HG02623 (cell line): Measurements from ENCODE around the gene SEPTIN5.

Experiments
- ATAC-seq: cut with Tn5 transposase; IDR thresholded peaks from one replicate; pipeline ENCODE4 v1.9.1; 2021; ENCODE audit warnings: moderate library complexity; ENCODE audit not compliant: unreplicated experiment

The SEPTIN5 gene

GRCh38 chr22:19732403-19733113 lies 18.3 kb downstream of the SEPTIN5 start:
- ATAC-seq: no peak

DNA sequence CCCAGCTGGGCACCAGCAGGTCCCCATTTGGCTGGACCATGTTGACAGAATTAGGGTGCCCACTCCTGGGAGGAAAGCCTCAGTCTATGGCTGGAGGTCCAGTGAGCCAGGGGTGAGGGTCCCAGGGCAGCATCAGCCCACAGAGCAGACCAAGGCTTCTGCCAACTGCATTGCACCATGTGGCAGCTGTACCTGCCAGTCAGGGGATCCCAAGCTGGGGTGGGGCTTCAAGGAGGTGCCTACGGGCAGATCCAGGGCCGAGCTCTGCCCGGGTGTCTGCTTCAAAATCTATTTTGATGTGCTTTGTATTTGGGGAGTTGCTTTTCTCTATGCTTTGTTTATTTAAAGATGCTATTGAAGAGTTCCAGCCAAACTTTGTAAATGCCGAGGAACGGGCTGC lies 19.5 kb downstream of the SEPTIN5 start:
- no peak for ATAC-seq

DNA sequence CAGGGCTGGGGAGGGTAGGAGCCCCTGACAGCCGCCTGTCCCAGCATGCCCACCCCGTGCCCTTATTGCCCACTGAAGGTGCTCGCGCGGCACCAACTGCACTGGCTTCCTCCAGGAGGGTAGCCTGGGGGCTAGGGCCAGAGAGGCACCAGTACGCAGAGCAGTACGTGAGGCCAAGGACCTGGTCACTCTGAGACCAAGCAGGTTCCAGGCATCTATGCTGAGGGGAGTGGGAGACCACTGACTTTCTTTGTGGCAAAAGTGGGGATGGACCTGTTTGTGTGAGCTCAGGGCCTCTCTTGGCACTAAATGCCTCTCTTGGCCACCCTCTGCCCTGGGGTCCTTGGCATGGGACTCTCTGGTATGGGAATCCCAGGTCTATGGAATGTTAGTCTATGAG lies 19.9 kb downstream of the SEPTIN5 start:
- ATAC-seq: no peak

DNA sequence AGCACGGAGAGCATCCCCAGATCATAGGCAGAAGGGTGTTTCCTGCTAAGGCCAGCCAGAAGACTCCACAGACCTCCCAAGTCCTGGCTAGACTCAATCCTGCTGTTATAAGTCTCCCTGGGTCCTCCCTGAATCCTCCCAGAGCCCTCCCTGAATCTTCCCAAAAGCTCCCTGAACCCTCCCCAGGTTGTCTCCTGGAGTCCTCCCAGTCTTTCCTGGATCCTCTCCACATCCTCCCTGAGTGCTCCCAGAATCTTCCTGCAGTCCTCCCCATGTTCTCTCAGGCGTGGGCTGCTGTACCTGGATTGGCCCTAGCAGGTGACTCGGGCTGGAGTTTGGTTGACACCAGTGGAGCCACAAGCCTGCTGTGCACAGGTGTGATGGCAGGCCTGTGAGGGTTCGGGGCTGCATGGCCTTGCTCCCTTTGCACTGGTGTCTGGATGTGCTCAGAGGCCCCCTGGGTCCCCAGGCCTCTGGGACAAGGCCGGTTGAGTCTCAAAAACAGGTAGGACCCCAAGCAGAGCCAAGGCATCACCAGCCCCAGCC lies 20.6 kb downstream of the SEPTIN5 start:
- ATAC-seq: no peak

GRCh38 chr22:19735665-19736510 lies 21.6 kb downstream of the SEPTIN5 start:
- ATAC-seq: no peak

- ATAC-seq: no peak
These were observed 23.8 kb downstream of the SEPTIN5 start for GRCh38 chr22:19737846-19738663.

- ATAC-seq: no peak
These were observed 24.6 kb downstream of the SEPTIN5 start for GRCh38 chr22:19738664-19739447.

GRCh38 chr22:19739448-19739895 lies 25.2 kb downstream of the SEPTIN5 start:
- no peak for ATAC-seq

DNA sequence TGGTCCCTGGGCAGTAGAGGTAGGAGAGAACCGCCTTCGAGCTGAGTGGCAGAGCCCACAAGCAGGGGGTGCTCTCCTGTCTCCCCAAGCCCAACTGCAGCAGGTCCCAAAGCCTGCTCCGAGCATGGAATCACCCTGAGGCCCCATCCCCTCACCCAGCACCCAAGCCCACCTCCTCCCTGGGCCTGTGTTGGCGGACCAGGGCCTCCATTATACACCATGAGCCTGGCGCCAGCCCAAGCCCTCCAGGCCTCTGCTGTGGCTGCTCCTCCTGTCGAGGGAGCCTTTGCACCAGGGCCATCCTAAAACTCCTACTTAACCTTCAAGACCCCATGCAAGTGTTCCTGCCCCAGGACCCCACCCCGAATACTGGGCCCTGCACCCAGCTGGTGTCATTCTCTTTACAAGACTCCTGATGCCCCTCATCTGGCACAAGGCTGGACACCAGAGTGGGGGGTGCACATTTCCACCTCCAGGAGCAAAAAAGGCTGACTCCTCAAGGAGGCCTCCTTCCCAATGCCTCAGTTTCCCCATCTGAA lies 25.7 kb downstream of the SEPTIN5 start:
- no peak for ATAC-seq

DNA sequence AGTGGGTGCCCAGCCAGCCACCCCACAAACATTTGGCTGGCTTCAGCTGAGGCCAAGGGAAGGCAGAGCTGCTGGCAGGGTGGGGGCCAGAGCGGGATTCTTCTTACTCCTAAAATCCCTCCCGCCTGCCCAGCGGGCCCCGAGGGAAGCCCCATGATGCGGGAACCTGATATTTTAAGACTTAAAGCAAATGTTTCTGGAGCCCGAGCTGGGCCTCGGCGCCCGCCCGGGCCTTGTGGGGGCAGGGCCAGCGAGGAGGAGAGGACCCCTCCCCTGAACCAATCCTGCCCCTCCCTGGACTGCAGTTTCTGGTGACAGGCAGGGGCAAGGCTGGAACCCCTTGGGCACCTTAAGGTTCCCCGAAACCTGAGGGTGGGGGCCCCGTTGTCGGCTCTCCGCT lies 26.3 kb downstream of the SEPTIN5 start:
- no peak for ATAC-seq

DNA sequence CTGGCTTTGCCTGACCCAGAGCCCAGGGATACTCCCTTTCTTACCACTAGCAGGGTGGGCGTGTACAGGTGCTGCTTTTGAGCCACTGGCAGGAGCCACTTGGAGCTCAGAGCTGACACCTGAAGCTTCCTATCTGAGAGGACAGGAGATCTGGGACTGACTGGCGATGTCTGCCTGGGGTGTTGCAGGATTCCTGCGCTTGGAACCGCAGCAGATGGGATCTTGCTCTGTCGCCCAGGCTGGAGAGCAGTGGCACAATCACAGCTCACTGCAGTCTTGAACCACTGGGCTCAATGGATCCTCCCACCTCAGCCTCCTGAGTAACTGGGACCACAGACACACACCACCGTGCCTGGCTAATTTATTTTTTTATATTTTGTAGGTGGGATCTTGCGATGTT lies 26.8 kb downstream of the SEPTIN5 start:
- no peak for ATAC-seq

DNA sequence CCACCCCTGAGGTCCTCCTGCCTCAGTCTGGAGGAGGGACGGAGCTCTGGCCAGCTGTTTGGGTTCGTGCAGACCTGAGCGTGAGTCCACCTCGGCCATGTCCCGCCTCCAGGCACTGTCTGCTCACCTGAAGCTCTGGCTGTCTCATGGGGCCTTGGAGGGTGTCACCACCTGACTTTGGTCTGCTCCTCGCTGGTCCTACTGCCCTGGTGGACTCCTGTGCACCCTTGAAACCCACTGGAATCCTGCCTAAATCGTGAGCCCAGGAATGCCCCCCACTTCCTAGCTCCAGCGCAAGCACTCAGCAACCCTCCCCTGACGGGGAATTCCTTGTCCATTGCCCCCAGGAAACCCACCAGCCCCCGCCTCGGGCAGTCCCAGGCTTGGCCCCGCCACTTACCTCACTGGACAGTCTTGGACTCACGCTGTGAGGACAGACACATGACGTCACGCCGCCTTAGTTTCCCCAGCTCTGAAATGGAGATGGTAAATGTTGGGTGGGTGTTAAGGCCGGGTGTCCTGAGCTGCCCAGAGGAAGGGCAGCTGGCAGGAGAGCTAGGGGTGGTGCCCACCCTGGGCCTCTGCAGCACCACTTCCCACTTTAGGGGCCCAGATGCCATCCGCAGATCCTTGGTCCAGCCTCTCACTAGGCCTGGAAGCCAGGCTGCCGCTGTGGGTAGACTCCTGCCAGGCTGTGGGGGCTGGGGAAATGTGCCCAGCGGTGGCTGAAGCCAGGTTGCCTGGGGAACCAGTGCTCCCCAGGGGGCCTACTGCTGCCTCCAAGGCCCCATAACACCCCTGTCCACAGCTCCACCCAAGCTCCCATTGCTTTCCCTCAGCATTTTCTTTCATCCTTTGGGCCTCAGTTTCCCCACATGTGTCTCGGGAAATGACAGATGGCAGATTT lies 28.1 kb downstream of the SEPTIN5 start:
- ATAC-seq: no peak

DNA sequence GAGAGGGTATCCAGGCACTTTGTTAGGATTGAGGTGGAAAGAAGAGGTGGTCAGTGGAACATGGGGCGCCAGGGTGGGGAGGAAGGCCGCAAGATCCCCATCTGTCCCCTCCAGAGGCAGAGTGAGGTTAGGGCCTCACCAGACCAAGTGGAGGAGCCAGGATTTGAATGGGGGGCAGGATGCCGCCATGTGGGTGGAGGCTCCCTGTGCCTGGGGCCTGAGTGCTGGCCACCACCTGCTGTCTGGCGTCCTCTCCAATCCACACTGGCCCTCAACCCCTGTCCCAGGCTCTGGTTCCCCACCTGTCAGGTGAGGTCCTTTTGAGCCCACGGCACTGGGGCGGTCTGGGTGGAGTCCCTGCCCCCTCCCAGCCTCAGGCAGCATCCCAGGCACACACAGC lies 28.8 kb downstream of the SEPTIN5 start:
- ATAC-seq: no peak

DNA sequence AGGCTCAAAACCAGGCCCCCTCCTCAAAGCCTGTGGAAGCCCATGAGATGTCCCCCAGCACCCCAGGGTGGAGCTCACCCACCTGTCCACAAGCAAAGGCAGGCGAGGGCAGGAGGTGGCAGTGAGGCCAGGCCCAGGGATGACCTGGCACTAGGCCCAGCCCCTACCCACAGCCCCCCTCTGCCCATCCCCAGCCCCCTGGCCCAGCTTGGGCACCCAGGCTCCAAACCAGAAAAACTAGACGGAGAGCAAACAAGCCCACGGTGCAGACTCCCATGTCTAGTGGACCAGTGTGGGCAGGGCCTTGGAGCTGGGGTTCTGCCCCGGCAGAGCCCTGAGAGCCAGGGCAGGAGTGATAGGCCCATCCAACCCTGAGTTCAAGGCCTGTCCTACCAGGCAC lies 29.3 kb downstream of the SEPTIN5 start:
- ATAC-seq: no peak

DNA sequence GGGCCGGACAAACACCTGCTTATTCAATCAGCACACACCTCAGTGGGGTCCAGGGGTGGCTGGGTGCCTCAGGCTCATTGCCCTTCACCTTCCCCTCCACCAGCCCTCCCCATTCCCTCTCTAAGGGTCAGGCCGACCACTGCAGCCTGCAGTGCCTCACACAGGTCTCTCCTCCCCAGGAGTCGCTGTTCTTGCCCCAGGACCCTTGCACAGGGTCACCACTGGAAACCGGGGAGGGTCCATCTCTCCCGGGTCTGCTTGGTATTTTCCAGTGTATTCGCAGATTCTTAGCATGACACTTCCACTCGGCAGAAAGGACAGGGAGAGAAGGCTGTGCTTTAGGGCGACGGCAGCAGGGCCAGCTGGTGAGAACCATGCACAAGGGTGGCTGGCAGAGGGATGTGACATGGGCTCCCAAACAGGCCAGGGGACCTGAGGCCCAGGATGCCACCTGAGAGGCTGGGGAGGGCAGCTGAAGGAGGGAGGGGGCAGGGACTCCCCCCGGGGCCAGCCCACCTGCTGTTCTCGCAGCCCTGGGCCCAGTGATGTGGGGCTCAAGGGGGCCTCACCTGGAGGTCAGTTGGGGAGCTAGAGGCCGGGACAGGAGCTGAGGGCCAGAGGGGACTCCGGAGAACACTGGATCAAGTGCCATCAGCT lies 30.2 kb downstream of the SEPTIN5 start:
- ATAC-seq: no peak

- ATAC-seq: no peak
These were observed 31.1 kb downstream of the SEPTIN5 start for GRCh38 chr22:19745155-19746101.

- no peak for ATAC-seq
These were observed 32.4 kb downstream of the SEPTIN5 start for GRCh38 chr22:19746726-19747125.
